Measurements from ENCODE around the gene GRID1.

DNA sequence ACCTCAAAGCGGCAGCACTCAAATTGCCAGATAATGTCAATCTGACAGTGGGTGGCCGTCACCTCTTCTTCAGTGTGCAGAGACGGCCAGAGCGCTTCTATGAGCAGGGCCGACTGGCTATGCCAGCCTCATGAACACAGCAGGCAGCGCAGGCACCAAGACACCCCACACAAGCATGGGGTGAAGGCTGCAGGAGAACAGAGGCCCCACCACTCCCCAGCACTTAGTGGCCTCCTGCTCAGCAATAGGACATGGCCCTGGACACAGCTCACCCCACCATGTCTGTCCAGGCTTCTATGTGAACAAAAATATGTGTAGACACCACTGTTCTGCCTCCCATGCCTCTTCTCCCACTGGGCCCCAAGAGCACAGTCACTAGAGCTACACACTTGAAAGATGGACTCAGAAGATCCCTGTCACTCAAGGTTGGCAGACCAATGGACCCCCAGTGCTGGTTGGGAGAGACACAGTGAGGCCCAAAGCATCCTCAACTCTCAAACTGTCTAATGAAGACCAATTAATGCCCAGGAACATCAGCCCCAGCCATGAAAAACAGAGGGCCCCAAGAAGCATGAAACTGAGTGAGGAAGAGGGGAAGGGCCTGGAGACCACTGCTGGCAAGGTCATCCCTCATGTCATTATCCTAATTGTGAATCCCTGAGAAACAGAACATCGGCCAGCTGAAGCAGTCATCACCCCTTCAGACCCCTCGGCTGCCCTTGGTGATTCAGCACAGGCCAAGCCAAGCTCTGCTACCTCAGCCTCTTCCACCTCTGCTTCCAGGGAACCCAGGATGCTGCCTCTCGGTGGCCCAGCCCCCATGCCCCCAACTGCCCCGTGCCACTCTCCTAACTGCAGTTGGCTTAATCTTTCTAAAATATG, 77.7 kb downstream of the GRID1 start:
- no peak for TF ChIP-seq POLR2A (IDR thresholded peaks at IDR 0.05)
- TF ChIP-seq, protein P1, sequence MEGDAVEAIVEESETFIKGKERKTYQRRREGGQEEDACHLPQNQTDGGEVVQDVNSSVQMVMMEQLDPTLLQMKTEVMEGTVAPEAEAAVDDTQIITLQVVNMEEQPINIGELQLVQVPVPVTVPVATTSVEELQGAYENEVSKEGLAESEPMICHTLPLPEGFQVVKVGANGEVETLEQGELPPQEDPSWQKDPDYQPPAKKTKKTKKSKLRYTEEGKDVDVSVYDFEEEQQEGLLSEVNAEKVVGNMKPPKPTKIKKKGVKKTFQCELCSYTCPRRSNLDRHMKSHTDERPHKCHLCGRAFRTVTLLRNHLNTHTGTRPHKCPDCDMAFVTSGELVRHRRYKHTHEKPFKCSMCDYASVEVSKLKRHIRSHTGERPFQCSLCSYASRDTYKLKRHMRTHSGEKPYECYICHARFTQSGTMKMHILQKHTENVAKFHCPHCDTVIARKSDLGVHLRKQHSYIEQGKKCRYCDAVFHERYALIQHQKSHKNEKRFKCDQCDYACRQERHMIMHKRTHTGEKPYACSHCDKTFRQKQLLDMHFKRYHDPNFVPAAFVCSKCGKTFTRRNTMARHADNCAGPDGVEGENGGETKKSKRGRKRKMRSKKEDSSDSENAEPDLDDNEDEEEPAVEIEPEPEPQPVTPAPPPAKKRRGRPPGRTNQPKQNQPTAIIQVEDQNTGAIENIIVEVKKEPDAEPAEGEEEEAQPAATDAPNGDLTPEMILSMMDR (IDR thresholded peaks at IDR 0.05) = no peak

Data from esophagus squamous epithelium (tissue), 4 donors.